Right lobe of liver (tissue), 4 donors: ENCODE data around the gene MMP26.

Experiments
- CTCF ChIP-seq, 4 donors: fragments of 200-600 bp in 3 of 4; fragments of 450-650 bp in 1 of 4; IDR thresholded peaks; one replicate each; pipeline versions ENCODE4 v1.5.1 to v1.8.0; 2016 to 2022; ENCODE audit warnings: antibody characterized with exemption in 4 of 4, mild to moderate bottlenecking in 2 of 4
- POLR2A ChIP-seq: fragments of 450-650 bp; IDR thresholded peaks from one replicate; pipeline ENCODE4 v1.6.1; 2017; ENCODE audit warnings: antibody characterized with exemption, mild to moderate bottlenecking
- donor health status: DM: no; HTN: no; CAD: no.
- donor health status: DM: no; HTN: no; CAD: no.
- donor health status: DM: no; HTN: yes; CAD: no.

- no peak for TF ChIP-seq CTCF (IDR thresholded peaks at IDR 0.05)
- no peak for TF ChIP-seq POLR2A
Measured at GRCh38 chr11:4727171-4727570, 22.6 kb downstream of the MMP26 start.
